H1 (cell line): ENCODE results near the gene PLEKHG1. TPM values are rescaled to one million over a fixed set of nuclear protein-coding genes. Genes with fewer than 3 reads are reported as not detected.

Source experiments
- CTCF ChIA-PET: fragments of 300-600 bp; sonication (Branson Sonifier 250); formaldehyde crosslinking; loops from one replicate; lab custom pipeline; 2021; ENCODE audit not compliant: partially characterized antibody; lab: Charles Lee
- POLR2A ChIA-PET: fragments of 300-600 bp; sonication (Branson Sonifier 250); formaldehyde crosslinking; loops from one replicate; lab custom pipeline; 2021; ENCODE audit warnings: inconsistent platforms; ENCODE audit not compliant: partially characterized antibody; lab: Charles Lee
- DNase-seq, 2 experiments: peaks; one replicate each; pipeline versions ENCODE4 v3.0.0 to v3.0.0-alpha.2; 2010 to 2022; ENCODE audit warnings: low spot score in 2 of 2, low read depth in 1 of 2, mixed read lengths in 1 of 2
- FAIRE-seq: peaks from 2 replicates; lab custom pipeline; 2011; peaks lifted over from hg19 to GRCh38; lab: Jason Lieb, UNC
- H2AFZ ChIP-seq: 2 replicates; pipeline ENCODE4 v1.8.1; 2012; ENCODE audit warnings: low read length, inconsistent platforms
- H2AK5ac ChIP-seq: 2 replicates; pipeline ENCODE4 v1.6.1; 2013; ENCODE audit warnings: low read depth, low read length
- H2BK120ac ChIP-seq: replicated peaks from 2 replicates; pipeline ENCODE3; 2013; ENCODE audit warnings: low read depth, low read length, inconsistent platforms
- H2BK12ac ChIP-seq: 2 replicates; pipeline ENCODE4 v1.6.1; 2013; ENCODE audit warnings: low read depth, low read length
- H2BK15ac ChIP-seq: 2 replicates; pipeline ENCODE4 v1.6.1; 2013; ENCODE audit warnings: low read length
- H2BK20ac ChIP-seq: 2 replicates; pipeline ENCODE4 v1.6.1; 2013; ENCODE audit warnings: low read length
- H2BK5ac ChIP-seq: 2 replicates; pipeline ENCODE4 v1.6.1; 2013; ENCODE audit warnings: low read depth, low read length
- H3K14ac ChIP-seq: 2 replicates; pipeline ENCODE4 v1.6.1; 2013; ENCODE audit warnings: inconsistent platforms; ENCODE audit not compliant: insufficient read length
- H3K18ac ChIP-seq: 2 replicates; pipeline ENCODE4 v1.6.1; 2013; ENCODE audit warnings: low read length; ENCODE audit errors: extremely low read depth
- H3K23ac ChIP-seq: 2 replicates; pipeline ENCODE4 v1.6.1; 2013; ENCODE audit warnings: inconsistent platforms; ENCODE audit not compliant: insufficient read length
- H3K23me2 ChIP-seq: 2 replicates; pipeline ENCODE4 v1.6.1; 2013; ENCODE audit warnings: low read depth, low read length
- H3K27ac ChIP-seq: 2 replicates; pipeline ENCODE4 v1.6.1; 2011; ENCODE audit warnings: low read depth, low read length, inconsistent platforms
- H3K27me3 ChIP-seq, 4 experiments: replicated peaks in 1 of 4; 1 replicate in 1 of 4; 2 replicates in 3 of 4; pipeline versions ENCODE4 v1.6.1 to v1.8.1; 2011 to 2013; ENCODE audit warnings: low read length in 3 of 4, mild to moderate bottlenecking in 3 of 4, inconsistent platforms in 2 of 4, mixed read lengths in 2 of 4, moderate library complexity in 1 of 4; ENCODE audit not compliant: control insufficient read depth in 3 of 4, insufficient read depth in 3 of 4; ENCODE audit errors: extremely low read depth in 1 of 4
- H3K36me3 ChIP-seq, 4 experiments: 2 replicates each; pipeline versions ENCODE4 v1.6.1 to v1.8.1; 2011 to 2013; ENCODE audit warnings: mild to moderate bottlenecking in 4 of 4, low read length in 3 of 4, moderate library complexity in 2 of 4, control low read depth in 1 of 4, inconsistent platforms in 1 of 4; ENCODE audit not compliant: insufficient read depth in 4 of 4, control insufficient read depth in 2 of 4
- H3K4ac ChIP-seq: replicated peaks from 2 replicates; pipeline ENCODE3; 2013; ENCODE audit warnings: low read length, low read depth, mixed read lengths, inconsistent platforms; ENCODE audit not compliant: insufficient read length
- H3K4me1 ChIP-seq, 4 experiments: replicated peaks in 1 of 4; 1 replicate in 1 of 4; 2 replicates in 3 of 4; pipeline versions ENCODE4 v1.6.1 to v1.8.1; 2011 to 2013; ENCODE audit warnings: low read length in 3 of 4, inconsistent platforms in 2 of 4, mixed read lengths in 1 of 4; ENCODE audit not compliant: insufficient read depth in 4 of 4, control insufficient read depth in 3 of 4
- H3K4me2 ChIP-seq, 2 experiments: 2 replicates each; pipeline versions ENCODE4 v1.6.1 to v1.8.1; 2011 to 2013; ENCODE audit warnings: low read depth in 2 of 2, low read length in 2 of 2, control low read depth in 1 of 2, inconsistent platforms in 1 of 2, mild to moderate bottlenecking in 1 of 2; ENCODE audit not compliant: insufficient read depth in 1 of 2
- H3K4me3 ChIP-seq, 4 experiments: fragments of 200-600, 300-600 bp in 1 of 4; sonication (generic), shearing (Covaris generic), sonication (Bioruptor Twin) in 1 of 4; 2 replicates each; pipeline versions ENCODE4 v1.5.1 to v1.8.1; 2011 to 2016; ENCODE audit warnings: low read length in 4 of 4, low read depth in 3 of 4, control low read depth in 2 of 4, inconsistent platforms in 2 of 4, mild to moderate bottlenecking in 2 of 4, mixed read lengths in 1 of 4, moderate library complexity in 1 of 4; ENCODE audit not compliant: insufficient read depth in 2 of 4; ENCODE audit errors: extremely low read depth in 1 of 4
- H3K56ac ChIP-seq: replicated peaks from 2 replicates; pipeline ENCODE3; 2013; ENCODE audit warnings: low read depth, mild to moderate bottlenecking, mixed read lengths, low read length, inconsistent platforms; ENCODE audit not compliant: insufficient read length
- H3K79me1 ChIP-seq: 2 replicates; pipeline ENCODE4 v1.6.1; 2013; ENCODE audit warnings: low read depth, low read length, control low read depth
- H3K79me2 ChIP-seq, 2 experiments: 2 replicates each; pipeline versions ENCODE4 v1.6.1 to v1.8.1; 2012 to 2013; ENCODE audit warnings: low read length in 2 of 2, mild to moderate bottlenecking in 2 of 2, inconsistent platforms in 1 of 2; ENCODE audit not compliant: insufficient read depth in 2 of 2, control insufficient read depth in 1 of 2
- H3K9ac ChIP-seq, 4 experiments: replicated peaks in 1 of 4; 1 replicate in 1 of 4; 2 replicates in 3 of 4; pipeline versions ENCODE4 v1.6.1 to v1.8.1; 2011 to 2013; ENCODE audit warnings: low read depth in 3 of 4, low read length in 3 of 4, control low read depth in 2 of 4, mild to moderate bottlenecking in 2 of 4, moderate library complexity in 2 of 4, inconsistent platforms in 1 of 4; ENCODE audit errors: extremely low read depth in 1 of 4
- H3K9me3 ChIP-seq, 2 experiments: 2 replicates each; pipeline versions ENCODE4 v1.6.1 to v1.8.1; 2012 to 2013; ENCODE audit warnings: mild to moderate bottlenecking in 2 of 2, moderate library complexity in 2 of 2, control low read depth in 1 of 2, inconsistent platforms in 1 of 2, low read depth in 1 of 2, low read length in 1 of 2, mixed read lengths in 1 of 2; ENCODE audit not compliant: insufficient read depth in 2 of 2
- H4K20me1 ChIP-seq, 2 experiments: replicated peaks in 1 of 2; 2 replicates each; pipeline versions ENCODE3 to v1.8.1; 2011 to 2013; ENCODE audit warnings: inconsistent platforms in 2 of 2, low read length in 2 of 2, mild to moderate bottlenecking in 1 of 2; ENCODE audit not compliant: insufficient read depth in 2 of 2, control insufficient read depth in 1 of 2
- H4K5ac ChIP-seq: 2 replicates; pipeline ENCODE4 v1.6.1; 2013; ENCODE audit warnings: low read length, low read depth, mixed read lengths, inconsistent platforms; ENCODE audit not compliant: insufficient read length
- H4K8ac ChIP-seq: 2 replicates; pipeline ENCODE4 v1.8.0; 2013; ENCODE audit warnings: mild to moderate bottlenecking, moderate library complexity, low read length, inconsistent platforms; ENCODE audit not compliant: insufficient read depth; ENCODE audit errors: extremely low read depth
- H4K91ac ChIP-seq: replicated peaks from 2 replicates; pipeline ENCODE3; 2013; ENCODE audit warnings: low read length, mixed read lengths, inconsistent platforms; ENCODE audit not compliant: insufficient read length
- GABPA ChIP-seq: IDR thresholded peaks from 2 replicates; pipeline ENCODE4 v1.6.1; 2011; ENCODE audit warnings: mild to moderate bottlenecking, low read length, moderate library complexity, borderline replicate concordance; ENCODE audit not compliant: insufficient read depth
- WGBS, 2 experiments: shearing (Covaris generic) in 1 of 2; methylation state at CpG; one replicate each; pipeline versions ENCODE4 v1.1.6 to v1.1.7; 2013 to 2015; ENCODE audit warnings: low lambda C conversion rate in 2 of 2, mixed read lengths in 2 of 2, inconsistent platforms in 1 of 2, low coverage in 1 of 2, missing lambda C conversion rate in 1 of 2; ENCODE audit not compliant: insufficient replicate concordance in 2 of 2, insufficient coverage in 1 of 2, insufficient read length in 1 of 2; ENCODE audit errors: extremely low coverage in 1 of 2, missing lambda C conversion rate in 1 of 2; 5-methylcytosine and 5-hydroxymethylcytosine counted together
- polyA plus RNA-seq, 7 experiments: library from polyadenylated mRNA; depleted of rRNA in 3 of 7; stranded (reverse) in 5 of 7; unstranded in 2 of 7; fragments of >200 nt in 5 of 7; fragments of 200-250 nt in 2 of 7; gene quantifications; 1 replicate in 5 of 7; 2 replicates in 1 of 7; 4 replicates in 1 of 7; pipeline versions ENCODE4 v1.2.1 to v1.2.3, GENCODE V29; 2011 to 2013; ENCODE audit warnings: missing spikeins in 2 of 7, mixed read lengths in 2 of 7
- total RNA-seq: library from RNA; stranded (reverse); fragmentation: NEBNext Ultra II Directional; extraction: Animal tissue kit (Norgen Biotek cat#: 25700); gene quantifications from 2 replicates; pipeline ENCODE4 v1.2.1, GENCODE V29; 2021

Gene PLEKHG1
- total and polyA plus RNA-seq, 2 of the 8 experiments (the other 6 are each of a cell fraction or from before 2014, with no cell fraction given) = 0.94 to 2.2 TPM

DNA sequence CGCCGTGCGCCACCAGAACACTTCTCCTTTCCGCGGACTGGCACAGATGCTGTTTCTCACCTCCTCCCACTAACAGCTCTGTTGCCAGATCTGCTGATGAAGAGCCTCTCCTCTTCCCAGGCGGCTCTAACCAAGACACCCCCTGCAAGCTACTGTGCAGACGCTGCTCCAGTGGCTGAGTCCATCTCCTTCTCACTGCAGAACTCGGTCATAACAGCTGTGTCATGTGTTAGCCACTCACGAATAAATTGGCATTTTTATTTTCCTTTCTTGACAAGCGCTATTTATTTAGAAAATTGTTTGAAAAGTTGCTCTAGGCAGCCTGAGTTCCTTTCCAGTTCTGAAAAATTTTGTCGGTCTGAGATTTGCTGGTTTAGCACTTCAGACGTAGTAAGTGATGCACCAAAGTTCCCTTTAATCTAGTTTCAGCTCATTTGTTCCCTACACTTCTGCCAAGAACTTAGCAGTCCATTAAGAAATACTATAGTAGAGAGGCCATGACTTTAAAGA lies 12.8 kb upstream of the PLEKHG1 start:
- no peak overlapping the region for H2BK20ac ChIP-seq
- no peak overlapping the region for H4K5ac ChIP-seq
- no peaks in the 10 kb centered on the region for H3K27me3 ChIP-seq
- ChIA-PET CTCF (interaction anchor here (0.9 kb wide), 1 partner anchor 14 kb away, joined by 4 read pairs; no protein-coding TSS in a partner anchor), POLR2A (interaction anchor here (1.0 kb wide), 1 partner anchor 13 kb away, joined by 3 read pairs; no protein-coding TSS in a partner anchor)
- H4K91ac ChIP-seq = no peak overlapping the region
- H3K27ac ChIP-seq = no peak overlapping the region
- no peak overlapping the region for H3K56ac ChIP-seq
- 92% methylated on average over 12 of the region's 12 CpGs; no CpG with 5 or more reads in 1 of the 2 experiments for WGBS, 2 experiments
- no peak for DNase-seq
- no peak overlapping the region for H2AFZ ChIP-seq
- no peaks in the 10 kb centered on the region for H3K79me2 ChIP-seq
- no peak overlapping the region for H3K4me2 ChIP-seq
- no peak overlapping the region for H3K23ac ChIP-seq
- no peak overlapping the region for H3K18ac ChIP-seq
- H3K4me3 ChIP-seq = no peak overlapping the region
- H4K8ac ChIP-seq = no peak overlapping the region
- no peaks in the 10 kb centered on the region for H3K9me3 ChIP-seq
- H2AK5ac ChIP-seq = no peak overlapping the region
- H2BK120ac ChIP-seq = no peak overlapping the region
- H3K14ac ChIP-seq = no peak overlapping the region
- no peak overlapping the region for H3K9ac ChIP-seq
- no peaks in the 10 kb centered on the region for H3K36me3 ChIP-seq
- no peak for FAIRE-seq
- no peaks in the 10 kb centered on the region for H3K23me2 ChIP-seq
- no peak overlapping the region for H2BK5ac ChIP-seq
- peaks cover 0 to 2% (median 0%) of the 10 kb centered on the region in 4 experiments; a peak in 1 of 7 replicates for H3K4me1 ChIP-seq
- H2BK12ac ChIP-seq = no peak overlapping the region
- no peak overlapping the region for H2BK15ac ChIP-seq
- H3K4ac ChIP-seq = no peak overlapping the region
- H3K79me1 ChIP-seq = no peaks in the 10 kb centered on the region
- H4K20me1 ChIP-seq = no peaks in the 10 kb centered on the region
- TF ChIP-seq GABPA = no peak
